GM18867 (cell line): ENCODE measurements around the gene TADA2B.

Experiments
- ATAC-seq: cut with Tn5 transposase; IDR thresholded peaks from one replicate; pipeline ENCODE4 v1.9.1; 2021; ENCODE audit warnings: mild to moderate bottlenecking, moderate library complexity; ENCODE audit not compliant: unreplicated experiment

Gene TADA2B

DNA sequence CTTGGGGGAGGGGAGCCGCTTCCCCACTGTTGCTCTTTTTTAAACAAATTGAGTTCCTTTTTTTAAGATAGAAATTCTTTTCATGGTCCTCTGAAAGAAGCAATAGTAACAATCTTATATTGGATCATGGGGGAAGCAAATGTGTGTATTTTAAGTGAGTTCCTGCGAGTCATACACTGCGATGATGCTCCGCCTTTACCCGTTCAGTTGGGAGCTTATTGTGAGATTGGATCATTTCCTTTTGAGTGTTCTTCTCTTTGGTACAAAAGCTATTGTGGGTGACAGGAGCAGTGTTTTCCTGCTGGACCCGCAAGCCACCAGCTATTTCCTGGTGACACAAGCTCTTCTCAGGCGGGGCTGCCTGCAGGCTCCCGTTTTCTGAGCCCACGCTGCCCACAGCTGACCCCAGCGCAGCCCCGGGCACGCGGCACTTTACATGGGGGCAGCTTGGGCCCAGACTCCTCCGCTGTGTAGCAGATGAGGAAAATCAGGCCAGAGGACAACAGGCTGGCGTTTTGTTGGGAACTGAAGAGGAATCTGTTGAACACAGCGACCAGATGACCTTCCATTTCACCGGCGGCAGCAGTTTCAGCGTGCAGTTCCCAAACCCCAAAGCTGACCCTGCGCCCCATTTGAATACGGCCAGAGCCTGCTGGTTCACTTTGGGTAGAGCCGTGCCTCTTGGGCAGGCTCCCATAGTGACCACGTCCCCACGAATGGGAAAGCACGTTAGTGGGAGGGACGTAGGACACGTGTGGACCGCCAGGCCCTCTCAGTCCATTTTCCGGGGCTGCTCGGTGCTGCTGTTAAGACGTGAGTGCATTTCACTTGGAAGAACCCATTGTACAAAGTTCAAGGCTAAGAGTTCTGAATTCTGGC lies 12.2 kb downstream of the TADA2B start:
- ATAC-seq = no peak

DNA sequence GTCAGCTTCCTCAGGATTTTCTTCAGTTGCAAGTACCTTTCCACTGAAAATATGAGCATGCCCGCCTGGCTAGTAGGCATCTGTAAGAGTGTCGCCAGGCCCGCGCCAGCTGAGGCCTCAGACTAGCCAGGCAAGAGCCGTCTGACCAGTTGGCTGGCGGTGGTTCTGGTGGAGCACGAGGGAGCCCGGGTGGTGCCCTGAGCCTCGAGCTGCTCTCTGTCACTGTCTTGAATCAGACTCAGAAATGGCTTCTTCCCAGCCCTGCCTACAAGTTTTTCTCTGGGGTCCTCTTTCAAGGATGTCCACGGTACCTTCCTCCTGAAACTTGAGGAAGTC lies 12.8 kb downstream of the TADA2B start:
- no peak for ATAC-seq

DNA sequence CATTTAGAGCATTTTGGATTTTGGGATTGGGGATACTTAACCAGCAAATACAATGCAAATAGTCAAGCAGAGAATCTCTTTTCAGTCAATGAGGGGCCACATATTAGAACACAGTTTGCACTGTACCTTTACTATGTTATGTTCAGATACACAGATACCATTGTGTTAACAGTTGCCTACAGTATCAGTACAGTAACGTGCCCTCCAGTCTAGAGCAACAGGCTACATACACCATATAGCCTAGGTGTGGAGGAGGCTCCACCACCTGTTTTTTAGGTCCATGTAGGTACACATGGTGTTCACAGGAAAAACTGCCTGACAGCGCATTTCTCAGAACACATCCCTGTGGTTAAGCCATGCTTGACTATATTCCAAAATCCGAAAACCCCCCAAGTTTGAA lies 15.6 kb downstream of the TADA2B start:
- no peak for ATAC-seq

DNA sequence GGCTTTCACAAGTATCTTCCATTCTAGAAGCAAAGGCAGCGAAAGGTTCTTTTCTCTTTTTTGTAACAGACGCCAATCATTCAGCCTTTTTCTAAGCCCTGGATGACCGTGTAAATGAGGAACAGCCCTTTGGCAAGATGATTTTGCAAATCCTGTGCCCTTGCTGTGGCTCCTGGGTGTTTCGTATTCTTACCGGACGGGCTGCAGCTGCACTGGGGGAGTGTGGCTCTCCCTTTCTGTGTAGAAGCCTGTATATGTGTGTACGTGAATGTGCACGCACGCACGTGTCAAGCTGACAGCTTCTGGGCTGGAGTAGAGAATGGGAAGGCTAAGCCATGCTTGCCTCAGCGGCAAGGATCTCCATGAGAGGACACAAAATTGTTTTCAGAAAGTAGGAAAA lies 16.5 kb downstream of the TADA2B start:
- no peak for ATAC-seq

DNA sequence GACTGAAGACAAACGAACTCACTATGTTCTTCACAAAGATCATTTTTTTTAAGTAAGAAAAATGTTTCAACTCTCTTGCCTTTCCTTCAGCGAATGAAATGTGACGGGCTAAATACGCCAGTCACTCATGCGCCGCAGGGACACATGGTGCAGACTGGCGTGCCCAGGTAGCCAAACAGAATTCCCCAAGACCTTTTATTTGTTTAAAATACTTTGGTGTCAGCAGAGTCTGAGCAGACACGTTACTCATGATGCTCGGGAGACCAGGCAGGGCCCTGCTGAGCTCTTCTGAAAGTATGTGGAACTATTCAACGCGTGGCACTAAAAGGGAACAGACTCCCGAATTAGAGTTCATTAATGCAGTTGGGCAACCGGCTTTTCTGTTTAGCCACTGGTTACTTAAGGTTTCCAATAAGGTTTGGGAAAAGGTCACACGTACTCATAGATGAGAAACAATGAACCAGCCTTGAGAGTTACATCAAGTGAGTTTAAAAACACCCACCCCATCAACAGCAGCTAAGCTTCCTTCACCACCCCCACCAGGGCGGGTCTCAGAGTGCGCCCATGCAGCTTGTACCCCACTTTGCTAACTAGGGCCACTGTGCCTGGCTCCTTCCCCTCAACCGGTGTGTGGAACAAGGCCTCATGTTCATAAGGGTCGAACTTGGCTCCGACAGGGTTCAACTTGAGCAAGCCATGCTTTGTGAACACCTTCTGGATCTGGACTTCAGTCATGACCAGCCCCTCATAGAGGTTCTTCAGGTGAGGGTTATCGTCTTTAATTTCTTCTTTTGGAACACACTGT lies 17.4 kb downstream of the TADA2B start:
- ATAC-seq = no peak

DNA sequence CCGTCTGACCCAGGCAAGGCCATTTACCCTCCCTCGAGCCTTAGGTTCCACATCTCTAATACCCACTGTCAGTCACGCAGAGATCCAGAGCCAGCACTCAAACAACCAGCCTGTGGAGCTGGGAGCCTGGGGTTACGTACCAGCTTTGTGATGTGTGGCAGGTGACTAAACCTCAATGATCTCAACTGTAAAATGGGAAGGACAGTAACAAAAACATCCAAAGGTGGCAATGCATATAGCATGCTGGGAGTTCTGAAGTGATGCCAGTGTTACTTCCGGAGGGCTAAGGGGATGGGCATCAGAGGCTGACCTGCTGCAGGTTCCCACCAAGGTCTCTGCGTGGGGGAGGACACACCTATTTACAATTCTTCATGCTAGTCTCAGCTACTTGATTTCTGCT lies 18.6 kb downstream of the TADA2B start:
- ATAC-seq = no peak

DNA sequence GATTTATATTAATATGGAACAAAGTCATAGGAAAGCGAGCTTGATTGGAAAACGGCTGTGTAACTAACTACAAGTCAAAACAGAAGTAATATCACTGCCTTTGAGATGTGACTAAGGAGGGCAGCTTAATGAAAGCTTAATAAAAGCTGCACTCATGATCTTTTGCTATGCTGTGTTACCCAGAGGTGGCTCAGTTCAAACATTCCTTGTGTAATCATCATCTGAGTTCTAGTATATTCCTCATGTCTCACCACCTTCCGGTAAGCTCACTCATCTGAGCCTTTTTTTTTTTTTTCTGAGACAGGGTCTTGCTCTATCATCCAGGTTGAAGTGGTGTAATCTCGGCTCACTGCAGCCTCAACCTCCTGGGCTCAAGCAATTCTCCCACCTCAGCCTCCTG lies 19.6 kb downstream of the TADA2B start:
- ATAC-seq = no peak

DNA sequence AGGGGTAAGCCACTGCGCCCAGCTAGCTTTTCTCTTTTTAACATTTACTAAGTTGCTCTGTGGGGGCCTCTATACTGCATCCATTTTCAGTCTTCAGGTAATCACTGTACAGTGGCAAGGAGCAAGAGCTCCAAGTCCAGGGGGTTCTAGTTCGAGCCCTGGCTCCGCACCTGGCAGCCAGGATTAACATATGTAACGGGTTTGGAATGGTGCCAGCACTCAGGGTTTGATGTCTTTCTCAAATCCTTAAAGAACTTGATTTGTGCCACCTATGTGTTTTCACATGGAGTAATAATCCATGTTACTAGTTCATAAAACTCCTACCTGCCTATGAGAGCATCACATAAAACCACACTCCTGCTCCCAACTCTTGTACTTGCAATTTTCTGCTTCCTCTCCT lies 20.2 kb downstream of the TADA2B start:
- ATAC-seq = no peak

DNA sequence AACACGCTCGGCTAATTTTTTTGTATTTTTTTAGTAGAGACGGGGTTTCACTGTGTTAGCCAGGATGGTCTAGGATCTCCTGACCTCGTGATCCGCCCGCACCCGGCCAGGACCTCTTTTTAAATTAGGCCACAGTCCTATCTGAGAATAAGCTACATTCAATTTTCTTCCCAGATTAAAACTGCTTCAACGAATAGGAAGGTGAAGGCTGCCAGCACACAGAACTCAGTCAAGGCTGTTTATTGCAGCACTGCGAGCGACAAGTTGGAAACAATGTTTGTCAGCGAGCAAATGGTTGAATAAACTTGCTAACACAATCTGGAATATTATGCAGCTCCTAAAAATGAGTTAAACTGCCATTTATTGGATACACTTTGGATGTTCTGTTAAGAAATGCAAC lies 22.8 kb downstream of the TADA2B start:
- no peak for ATAC-seq

DNA sequence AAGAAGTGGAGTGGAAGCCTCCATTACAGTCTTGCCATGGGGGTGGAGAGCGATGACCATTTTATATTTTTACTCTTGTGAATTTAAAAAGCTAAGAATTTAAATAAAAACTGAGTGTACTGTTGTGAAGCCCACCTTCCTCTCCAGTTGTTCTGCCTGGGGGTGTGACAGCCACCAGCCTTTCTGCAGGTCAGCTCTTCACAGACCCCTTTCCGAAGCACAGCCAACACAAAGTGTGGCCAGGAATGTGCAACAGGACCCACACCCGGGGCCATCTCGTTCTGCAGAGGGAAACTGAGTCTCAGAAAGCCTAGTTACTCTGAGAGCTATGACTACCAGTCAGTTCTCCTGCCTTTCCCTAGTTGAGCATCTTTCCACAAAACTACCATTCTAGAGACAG lies 23.3 kb downstream of the TADA2B start:
- no peak for ATAC-seq

DNA sequence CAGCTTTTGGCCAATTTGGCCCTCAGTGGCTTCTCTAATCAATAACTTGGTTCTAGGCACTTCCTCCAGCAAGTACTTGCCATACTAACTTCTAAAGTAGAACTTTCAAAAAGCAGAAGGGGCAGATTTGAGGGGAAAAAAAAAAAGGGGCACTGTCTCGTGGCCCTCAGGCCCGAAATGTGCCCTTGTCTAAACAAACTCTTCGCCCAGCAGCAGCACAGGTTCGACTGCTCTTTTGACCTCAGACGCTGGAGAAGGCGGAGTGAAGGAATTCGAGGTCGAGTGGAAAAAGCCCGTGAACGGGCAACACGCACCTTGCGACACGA lies 23.9 kb downstream of the TADA2B start:
- no peak for ATAC-seq

DNA sequence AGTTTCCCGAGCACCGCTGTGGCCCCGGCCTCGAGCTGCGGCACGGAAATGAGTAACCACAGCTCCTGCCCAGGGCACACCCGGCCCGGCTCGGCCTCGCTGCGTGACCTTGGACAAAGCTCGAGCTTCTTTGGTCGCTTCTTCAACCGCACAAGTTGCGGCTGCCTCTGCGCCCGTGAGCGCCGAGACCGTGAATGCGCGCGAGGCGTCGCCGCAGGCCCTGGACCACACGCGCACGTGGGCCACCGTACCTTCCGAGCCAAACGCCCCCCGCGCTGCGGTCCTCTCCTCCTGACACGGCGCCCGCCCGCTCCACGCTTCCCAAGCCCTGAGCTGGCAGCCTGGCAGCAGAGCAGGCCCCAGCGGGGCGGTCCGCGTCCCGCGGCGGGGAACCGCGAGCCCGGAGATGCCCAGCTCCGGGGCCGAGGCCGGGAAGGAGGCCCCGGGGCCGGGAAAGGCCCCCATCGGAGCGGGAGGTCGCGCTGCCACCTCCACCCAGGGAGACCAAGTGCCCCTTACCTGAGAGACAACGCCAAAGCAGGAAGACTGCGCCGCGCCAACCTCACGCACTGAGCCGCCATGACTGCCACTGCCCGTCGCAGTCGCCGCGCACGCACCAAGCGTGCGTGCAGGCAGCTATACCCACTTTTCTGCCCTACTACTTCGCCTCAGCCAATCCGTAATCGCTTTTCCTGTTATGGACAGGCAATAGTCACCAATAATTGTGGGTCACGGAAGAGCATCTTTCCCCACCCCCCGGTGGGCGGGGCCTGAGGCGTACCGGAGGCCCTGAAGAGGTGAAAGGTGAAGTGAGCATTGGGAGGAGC lies 24.5 kb downstream of the TADA2B start, which contains the start of gene GRPEL1:
Gene GRPEL1, minus strand, starts transcription at position 613 of the 827 bp plus-strand sequence. Its CDS starts 32 bp downstream, at position 581.
- peak; percentile 90 for ATAC-seq

DNA sequence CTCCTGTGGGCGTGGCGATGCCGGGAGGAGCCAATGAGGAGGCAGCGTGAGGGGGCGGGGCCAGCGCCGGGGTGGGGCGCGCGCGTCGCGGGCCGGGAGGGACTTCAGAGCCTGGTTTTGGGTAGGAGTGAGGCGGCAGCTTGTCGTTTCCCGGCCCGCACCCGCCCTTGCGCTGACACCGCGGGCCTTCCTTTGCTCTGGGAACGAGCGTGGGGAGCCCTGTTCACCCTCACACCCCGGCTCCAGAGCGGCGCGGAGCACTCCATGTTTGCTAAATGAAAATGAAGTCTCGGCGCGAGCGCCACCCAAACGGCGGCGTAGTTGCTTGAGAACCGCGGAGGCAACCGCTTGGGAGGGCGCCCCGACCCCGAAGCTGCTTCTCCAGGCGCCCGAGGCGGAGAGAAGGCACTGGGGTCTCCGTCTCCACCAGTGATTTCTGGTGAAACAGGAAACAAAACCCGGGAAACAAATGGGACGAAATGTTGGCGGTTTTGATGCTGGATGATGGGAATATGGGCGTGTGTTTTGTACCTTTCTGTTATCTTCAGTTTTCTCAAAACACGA lies 25.2 kb downstream of the TADA2B start:
- peak; percentile 13 for ATAC-seq

DNA sequence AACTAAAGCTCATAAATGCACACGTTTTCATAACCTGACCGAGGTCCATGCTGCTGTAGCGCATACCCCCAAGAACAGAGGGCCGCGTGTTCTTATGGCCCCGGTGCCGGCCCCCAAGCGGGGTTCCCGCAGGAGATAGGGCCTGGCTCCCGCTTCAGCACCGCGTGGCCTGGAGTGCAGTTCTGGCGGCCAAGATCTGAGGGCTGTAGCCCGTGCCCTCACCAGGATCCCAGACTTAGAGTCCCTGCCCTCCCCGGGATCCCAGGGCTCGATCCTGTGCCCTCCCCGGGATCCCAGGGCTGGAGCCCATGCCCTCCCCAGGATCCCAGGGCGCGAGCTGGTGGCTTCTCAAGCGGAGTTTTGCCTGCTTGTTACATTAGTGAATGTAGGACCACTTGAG lies 25.7 kb downstream of the TADA2B start:
- no peak for ATAC-seq

DNA sequence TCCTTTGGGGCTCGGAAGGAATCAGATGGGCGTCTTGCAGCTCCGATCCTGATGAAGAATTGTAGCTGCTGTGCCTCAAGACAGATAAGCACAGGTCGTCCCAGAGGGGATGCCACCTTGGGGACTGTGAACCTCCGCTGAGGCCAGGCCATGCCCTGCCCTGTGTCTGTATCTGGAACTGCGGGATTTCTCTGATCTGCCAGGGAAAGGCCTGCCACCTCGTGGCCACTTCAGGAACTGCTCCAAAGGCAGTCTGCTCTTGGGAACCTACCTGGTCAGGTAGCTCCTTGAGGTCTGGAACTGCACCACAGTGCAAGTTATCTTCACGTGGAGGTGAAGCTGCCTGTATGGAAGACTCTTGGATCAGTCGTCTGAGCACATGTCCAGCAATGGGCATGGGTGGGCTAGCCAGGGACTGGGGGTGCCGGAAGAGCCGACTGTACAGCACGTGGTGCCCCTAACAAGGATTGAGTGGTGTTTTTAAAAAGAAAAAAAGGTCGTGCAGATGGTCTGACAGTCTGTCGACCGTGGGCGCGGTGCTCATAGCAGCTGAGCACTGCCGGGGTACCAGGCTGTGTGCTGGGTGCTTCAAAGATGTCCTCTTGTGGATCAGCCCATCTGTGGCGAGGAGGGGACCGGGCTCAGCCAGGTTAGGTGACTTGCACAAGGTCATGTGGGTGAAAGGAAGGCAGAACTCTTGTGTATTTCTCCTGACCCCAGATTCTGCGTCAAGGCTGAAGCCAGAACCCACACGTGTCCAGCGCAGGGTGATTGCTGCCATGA lies 27.7 kb downstream of the TADA2B start:
- ATAC-seq = peak; percentile 31

DNA sequence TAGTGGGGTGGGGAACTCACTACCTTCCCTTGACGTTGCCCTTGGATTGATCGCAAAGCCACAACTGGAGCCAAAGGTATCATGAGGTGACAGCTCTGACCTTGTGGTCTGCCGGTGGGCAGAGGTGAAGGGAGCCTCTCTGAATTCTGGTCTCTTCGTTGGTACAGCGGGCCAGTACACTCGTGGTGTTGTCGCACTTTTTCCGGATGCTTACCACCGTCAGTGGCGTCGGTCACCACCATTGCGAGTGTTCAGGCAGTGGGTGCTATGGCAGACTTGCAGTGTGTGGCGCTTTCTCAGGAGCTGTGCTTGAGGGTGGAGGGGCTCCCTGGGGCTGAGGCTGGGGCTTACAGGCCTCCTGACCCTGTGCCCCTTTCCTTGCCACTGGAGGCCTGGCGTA lies 29.9 kb downstream of the TADA2B start:
- no peak for ATAC-seq

DNA sequence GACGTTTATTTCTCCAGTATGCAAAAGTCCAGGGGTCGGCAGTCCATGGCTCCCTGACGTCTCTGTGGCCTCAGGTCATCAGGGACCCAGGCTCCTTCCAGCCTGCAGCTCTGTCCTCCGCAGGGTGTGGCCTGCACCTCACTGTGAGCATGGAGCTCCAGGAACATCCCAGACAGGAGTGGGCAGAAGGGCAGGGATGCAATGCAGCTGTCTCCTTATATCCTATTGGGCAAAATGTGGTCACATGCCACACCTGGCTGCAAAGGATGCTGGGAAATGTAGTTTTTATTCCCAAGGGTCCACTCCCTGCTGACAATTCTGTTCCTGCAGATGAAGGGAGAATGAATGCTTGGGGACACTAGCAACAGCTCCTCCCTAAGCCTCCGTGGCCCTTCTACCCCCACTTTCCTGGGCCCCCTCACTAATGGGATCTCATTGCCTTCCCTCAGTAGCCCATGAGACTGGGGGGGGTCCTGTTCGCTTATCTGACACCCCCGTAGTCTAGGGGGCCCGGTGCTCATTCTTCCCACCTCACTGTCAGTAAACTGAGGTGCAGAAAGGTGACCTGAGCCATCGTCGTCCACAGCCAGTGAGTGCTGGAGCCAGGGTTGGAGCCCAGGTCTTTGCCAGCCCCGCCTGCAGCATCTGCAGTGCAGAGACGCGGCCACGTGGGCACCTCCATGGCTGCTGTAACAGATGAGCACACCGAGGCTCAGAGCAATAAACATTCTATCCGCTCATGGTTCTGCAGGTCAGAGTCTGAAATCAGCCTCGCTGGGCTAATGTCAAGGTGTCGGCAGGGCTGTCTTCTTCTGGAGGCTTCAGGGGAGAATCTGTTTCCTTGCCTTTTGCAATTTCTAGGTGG lies 30.6 kb downstream of the TADA2B start:
- no peak for ATAC-seq

DNA sequence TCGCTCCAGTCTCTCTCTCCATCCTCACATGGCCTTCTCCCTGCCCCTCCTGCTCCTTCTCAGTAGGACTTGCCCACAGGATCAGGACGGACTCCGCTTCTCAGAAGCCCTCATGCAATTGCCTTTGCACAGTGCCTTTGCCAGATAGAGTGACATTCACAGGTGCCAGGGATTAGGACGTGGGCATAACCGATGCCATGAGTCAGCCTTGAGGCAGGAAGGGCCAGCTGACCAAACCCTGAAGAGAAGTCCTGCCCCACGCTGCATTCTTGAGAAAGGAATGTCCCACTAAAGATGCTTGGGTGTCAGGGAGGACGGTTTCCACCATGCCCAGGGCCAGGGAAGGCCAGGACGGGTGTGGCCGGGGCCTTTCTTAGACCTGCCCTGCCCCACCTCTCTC lies 31.3 kb downstream of the TADA2B start:
- no peak for ATAC-seq

DNA sequence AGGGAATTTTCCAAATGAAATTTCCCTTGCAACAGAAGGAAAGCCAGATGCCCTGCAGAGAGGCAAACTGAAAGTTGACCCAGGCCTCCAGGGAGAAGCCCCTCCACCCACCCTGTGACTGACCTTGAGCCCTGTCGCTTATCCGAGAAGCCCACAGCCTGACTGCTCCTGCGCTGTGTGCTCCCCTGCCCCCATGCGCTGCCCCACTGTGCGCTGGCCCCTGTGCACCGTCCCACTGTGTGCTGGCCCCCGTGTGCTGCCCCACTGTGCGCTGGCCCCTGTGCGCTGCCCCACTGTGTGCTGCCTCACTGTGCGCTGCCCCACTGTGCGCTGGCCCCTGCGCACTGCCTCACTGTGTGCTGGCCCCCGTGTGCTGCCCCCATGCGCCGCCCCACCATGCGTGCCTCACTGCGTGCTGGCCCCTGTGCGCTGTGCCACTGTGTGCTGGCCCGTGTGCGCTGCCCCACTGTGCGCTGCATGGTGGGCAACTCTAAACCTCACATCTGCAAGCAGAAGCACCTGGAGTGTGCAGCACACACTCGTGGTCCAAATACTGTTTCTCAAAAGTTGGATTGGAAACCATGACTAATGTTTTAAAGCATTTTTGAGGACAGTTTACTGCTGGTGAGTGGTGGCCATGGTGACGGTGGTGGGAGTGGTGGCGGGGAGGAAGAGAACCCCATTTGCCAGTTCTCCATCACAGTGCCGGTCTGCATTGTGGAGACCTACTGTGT lies 33.0 kb downstream of the TADA2B start:
- ATAC-seq = no peak
